MM.1S (cell line): Measurements from ENCODE around the gene THRB.

Source experiments
- DNase-seq: peaks from one replicate; pipeline ENCODE4 v3.0.0-alpha.2; 2015
- H2AFZ ChIP-seq: fragments of 300-600 bp; sonication (generic); 2 replicates; pipeline ENCODE4 v1.6.0; 2016; ENCODE audit warnings: antibody characterized with exemption, low read length
- H3F3A ChIP-seq: fragments of 300-600 bp; sonication (generic); 2 replicates; pipeline ENCODE4 v1.6.1; 2016; ENCODE audit warnings: mild to moderate bottlenecking, antibody characterized with exemption, low read length, moderate library complexity, mixed read lengths; ENCODE audit not compliant: insufficient read depth
- H3K27ac ChIP-seq: fragments of 300-600 bp; sonication (generic); 2 replicates; pipeline ENCODE4 v1.5.1; 2016; ENCODE audit warnings: mild to moderate bottlenecking, low read length
- H3K27me3 ChIP-seq: fragments of 300-600 bp; sonication (generic); replicated peaks from 2 replicates; pipeline ENCODE4 v1.6.0; 2016; ENCODE audit warnings: low read length; ENCODE audit not compliant: insufficient read depth
- H3K36me3 ChIP-seq: fragments of 300-600 bp; sonication (generic); replicated peaks from 2 replicates; pipeline ENCODE4 v1.6.1; 2016; ENCODE audit warnings: mild to moderate bottlenecking, low read length, mixed read lengths; ENCODE audit not compliant: insufficient read depth
- H3K4me1 ChIP-seq: fragments of 300-600 bp; sonication (generic); 2 replicates; pipeline ENCODE4 v1.6.1; 2016; ENCODE audit warnings: low read length, mixed read lengths
- H3K4me2 ChIP-seq: fragments of 300-600 bp; sonication (generic); 2 replicates; pipeline ENCODE4 v1.6.0; 2016; ENCODE audit warnings: low read depth, low read length
- H3K4me3 ChIP-seq: fragments of 300-600 bp; sonication (generic); 2 replicates; pipeline ENCODE4 v1.5.1; 2016; ENCODE audit warnings: low read length, mixed read lengths
- H3K79me2 ChIP-seq: fragments of 300-600 bp; sonication (generic); 2 replicates; pipeline ENCODE4 v1.6.1; 2016; ENCODE audit warnings: mixed run types, low read length, mixed read lengths
- H3K9ac ChIP-seq: fragments of 300-600 bp; sonication (generic); 2 replicates; pipeline ENCODE4 v1.6.1; 2016; ENCODE audit warnings: low read length, mixed read lengths
- H3K9me2 ChIP-seq: fragments of 300-600 bp; sonication (generic); replicated peaks from 2 replicates; pipeline ENCODE4 v1.6.1; 2016; ENCODE audit warnings: mild to moderate bottlenecking, low read length, mixed read lengths; ENCODE audit not compliant: insufficient read depth
- H3K9me3 ChIP-seq: fragments of 300-600 bp; sonication (generic); replicated peaks from 2 replicates; pipeline ENCODE4 v1.6.1; 2016; ENCODE audit warnings: mild to moderate bottlenecking, low read length, mixed read lengths; ENCODE audit not compliant: insufficient read depth
- H4K20me1 ChIP-seq: fragments of 300-600 bp; sonication (generic); 2 replicates; pipeline ENCODE4 v1.6.1; 2016; ENCODE audit warnings: mild to moderate bottlenecking, low read length, moderate library complexity, mixed read lengths; ENCODE audit not compliant: insufficient read depth
- EZH2 ChIP-seq: fragments of 300-600 bp; sonication (generic); optimal IDR thresholded peaks from 2 replicates; pipeline ENCODE3; 2017; ENCODE audit warnings: low read depth, mild to moderate bottlenecking, antibody characterized with exemption, low read length, mixed read lengths
- EZH2phosphoT487 ChIP-seq: fragments of 300-600 bp; sonication (generic); IDR thresholded peaks from 2 replicates; pipeline ENCODE4 v1.6.1; 2018; ENCODE audit warnings: antibody characterized with exemption, low read length
- TF ChIP-seq, protein P1 (sequence below): fragments of 300-600 bp; sonication (generic); IDR thresholded peaks from 2 replicates; pipeline ENCODE4 v1.5.1; 2016; ENCODE audit warnings: antibody characterized with exemption, low read length, mixed read lengths

Gene THRB

DNA sequence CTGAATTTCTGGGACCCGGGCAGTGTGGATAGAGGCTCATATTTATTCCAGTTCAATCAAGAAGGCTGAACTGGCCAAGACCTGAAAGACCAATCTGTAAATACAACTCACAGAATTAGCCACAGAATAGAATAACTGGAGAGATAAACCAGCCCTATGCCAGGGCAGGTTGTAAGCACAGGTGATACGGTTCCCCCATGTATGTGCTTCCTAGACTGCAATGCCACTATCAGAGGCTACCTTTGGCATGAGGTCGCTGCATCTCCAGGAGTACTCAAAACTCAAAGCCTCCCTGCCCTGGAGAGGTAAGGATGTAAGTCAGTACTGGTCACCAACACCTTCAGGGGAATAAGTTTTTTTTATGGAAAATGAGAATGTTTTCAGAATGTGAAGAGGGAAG, 314.0 kb downstream of the THRB start:
- H2AFZ ChIP-seq, result no peak overlapping the region
- no peaks in the 10 kb centered on the region for H3K9me2 ChIP-seq
- H3K36me3 ChIP-seq, result no peaks in the 10 kb centered on the region
- no peak overlapping the region for H3K4me3 ChIP-seq
- H3F3A ChIP-seq, result no peaks in the 10 kb centered on the region
- TF ChIP-seq, protein P1, sequence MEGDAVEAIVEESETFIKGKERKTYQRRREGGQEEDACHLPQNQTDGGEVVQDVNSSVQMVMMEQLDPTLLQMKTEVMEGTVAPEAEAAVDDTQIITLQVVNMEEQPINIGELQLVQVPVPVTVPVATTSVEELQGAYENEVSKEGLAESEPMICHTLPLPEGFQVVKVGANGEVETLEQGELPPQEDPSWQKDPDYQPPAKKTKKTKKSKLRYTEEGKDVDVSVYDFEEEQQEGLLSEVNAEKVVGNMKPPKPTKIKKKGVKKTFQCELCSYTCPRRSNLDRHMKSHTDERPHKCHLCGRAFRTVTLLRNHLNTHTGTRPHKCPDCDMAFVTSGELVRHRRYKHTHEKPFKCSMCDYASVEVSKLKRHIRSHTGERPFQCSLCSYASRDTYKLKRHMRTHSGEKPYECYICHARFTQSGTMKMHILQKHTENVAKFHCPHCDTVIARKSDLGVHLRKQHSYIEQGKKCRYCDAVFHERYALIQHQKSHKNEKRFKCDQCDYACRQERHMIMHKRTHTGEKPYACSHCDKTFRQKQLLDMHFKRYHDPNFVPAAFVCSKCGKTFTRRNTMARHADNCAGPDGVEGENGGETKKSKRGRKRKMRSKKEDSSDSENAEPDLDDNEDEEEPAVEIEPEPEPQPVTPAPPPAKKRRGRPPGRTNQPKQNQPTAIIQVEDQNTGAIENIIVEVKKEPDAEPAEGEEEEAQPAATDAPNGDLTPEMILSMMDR, result no peak
- TF ChIP-seq EZH2phosphoT487 (no peak), EZH2 (no peak)
- no peaks in the 10 kb centered on the region for H3K4me1 ChIP-seq
- no peak overlapping the region for H3K4me2 ChIP-seq
- H4K20me1 ChIP-seq, result no peaks in the 10 kb centered on the region
- no peak overlapping the region for H3K9ac ChIP-seq
- no peaks in the 10 kb centered on the region for H3K27me3 ChIP-seq
- H3K79me2 ChIP-seq, result no peaks in the 10 kb centered on the region
- H3K27ac ChIP-seq, result no peak overlapping the region
- H3K9me3 ChIP-seq, result no peaks in the 10 kb centered on the region
- no peak for DNase-seq

DNA sequence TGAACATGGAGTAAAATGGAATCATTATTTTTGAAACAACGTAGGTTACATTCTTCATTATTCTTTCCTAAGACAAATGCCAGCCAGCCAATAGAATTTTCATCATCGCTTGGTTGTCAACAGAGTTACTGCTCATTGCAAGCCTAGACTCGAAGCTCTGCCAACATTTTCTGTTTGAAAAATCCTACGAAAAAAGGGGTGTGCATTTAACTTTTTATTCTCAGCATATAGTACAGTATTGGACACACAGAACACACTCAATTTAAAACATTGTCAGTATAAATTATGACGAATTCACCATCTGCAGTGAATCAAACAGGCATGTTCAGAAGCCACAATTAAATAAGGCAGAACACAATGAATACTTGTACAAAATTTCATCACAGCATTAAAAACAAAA, 317.4 kb downstream of the THRB start:
- TF ChIP-seq EZH2phosphoT487, result no peak
- TF ChIP-seq, protein P1, result no peak
- TF ChIP-seq EZH2, result no peak
- H3K27ac ChIP-seq, result no peak overlapping the region

DNA sequence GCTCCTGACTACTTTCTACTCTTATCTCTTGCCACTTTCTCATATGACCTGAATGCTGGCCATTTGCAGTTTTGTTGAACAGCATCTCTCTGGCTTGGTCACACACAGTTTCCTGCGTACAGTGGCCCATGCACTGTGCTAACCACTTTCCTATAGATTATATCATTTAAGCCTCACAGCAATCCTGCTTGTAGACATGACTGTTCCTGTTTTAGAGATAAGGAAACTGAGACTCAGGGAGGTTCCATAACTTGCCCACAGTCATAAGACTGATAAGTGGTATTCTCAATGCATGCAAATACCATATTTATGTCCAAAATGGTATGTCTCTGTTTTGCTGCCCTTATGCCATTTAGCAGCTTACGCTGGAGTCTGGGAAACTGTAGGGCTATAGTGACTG, 320.0 kb downstream of the THRB start:
- Histone ChIP-seq H3K4me1 (no peaks in the 10 kb centered on the region), H2AFZ (no peak overlapping the region), H3K9me2 (no peaks in the 10 kb centered on the region), H3K27me3 (no peaks in the 10 kb centered on the region), H3K9me3 (no peaks in the 10 kb centered on the region), H3K4me3 (no peak overlapping the region), H3K27ac (no peak overlapping the region), H3K4me2 (no peak overlapping the region), H4K20me1 (no peaks in the 10 kb centered on the region), H3K79me2 (no peaks in the 10 kb centered on the region), H3F3A (no peaks in the 10 kb centered on the region), H3K9ac (no peak overlapping the region), H3K36me3 (no peaks in the 10 kb centered on the region)
- TF ChIP-seq EZH2 (no peak), EZH2phosphoT487 (no peak)
- TF ChIP-seq, protein P1, result no peak
- DNase-seq, result no peak

More for the DNA sequence above, 317.4 kb downstream of the THRB start:
- H3K4me3 ChIP-seq, result no peak overlapping the region
- H3K4me1 ChIP-seq, result no peaks in the 10 kb centered on the region
- no peaks in the 10 kb centered on the region for H3F3A ChIP-seq
- H3K9me2 ChIP-seq, result no peaks in the 10 kb centered on the region
- H4K20me1 ChIP-seq, result no peaks in the 10 kb centered on the region
- no peak for DNase-seq
- H3K27me3 ChIP-seq, result no peaks in the 10 kb centered on the region
- H3K9me3 ChIP-seq, result no peaks in the 10 kb centered on the region
- H3K4me2 ChIP-seq, result no peak overlapping the region
- H2AFZ ChIP-seq, result no peak overlapping the region
- no peak overlapping the region for H3K9ac ChIP-seq
- H3K79me2 ChIP-seq, result no peaks in the 10 kb centered on the region
- H3K36me3 ChIP-seq, result no peaks in the 10 kb centered on the region
